ENCODE results near the gene ZNF592.

ZNF592 gene

GRCh38 chr15:84805221-84805620 is 56.8 kb downstream of the ZNF592 start:
- DNase-seq (ENCODE audit: low read depth in 3 of 3) = no peak

GRCh38 chr15:84807228-84807627 is 58.8 kb downstream of the ZNF592 start:
- no peak for DNase-seq (ENCODE audit: low read depth in 3 of 3)

- no peak for DNase-seq (ENCODE audit: low read depth in 3 of 3)
These were observed 61.9 kb downstream of the ZNF592 start for GRCh38 chr15:84810073-84810840.

- no peak for DNase-seq (ENCODE audit: low read depth in 3 of 3)
These were observed 62.8 kb downstream of the ZNF592 start for GRCh38 chr15:84811151-84811550.

- no peak for DNase-seq (ENCODE audit: low read depth in 3 of 3)
These were observed 63.4 kb downstream of the ZNF592 start for GRCh38 chr15:84811828-84812227.

GRCh38 chr15:84812842-84813241 is 64.5 kb downstream of the ZNF592 start:
- no peak for DNase-seq (ENCODE audit: low read depth in 3 of 3)

- DNase-seq (ENCODE audit: low read depth in 3 of 3) = no peak
These were observed 65.0 kb downstream of the ZNF592 start for GRCh38 chr15:84813435-84813834.

GRCh38 chr15:84813931-84814330 is 65.5 kb downstream of the ZNF592 start:
- no peak for DNase-seq (ENCODE audit: low read depth in 3 of 3)

- no peak for DNase-seq (ENCODE audit: low read depth in 3 of 3)
These were observed 66.5 kb downstream of the ZNF592 start for GRCh38 chr15:84814916-84815315.

- DNase-seq (ENCODE audit: low read depth in 3 of 3) = no peak
These were observed 68.5 kb downstream of the ZNF592 start, which contains the start of gene ALPK3 for GRCh38 chr15:84816694-84817465. TSS of gene ALPK3 (plus strand) at chr15:84817356. CDS start at chr15:84817453, 97 bp downstream.

GRCh38 chr15:84817466-84818081 is 69.2 kb downstream of the ZNF592 start:
- no peak for DNase-seq (ENCODE audit: low read depth in 3 of 3)

GRCh38 chr15:84818261-84819131 is 70.1 kb downstream of the ZNF592 start:
- no peak for DNase-seq (ENCODE audit: low read depth in 3 of 3)

- DNase-seq (ENCODE audit: low read depth in 3 of 3) = no peak
These were observed 70.9 kb downstream of the ZNF592 start for GRCh38 chr15:84819291-84819768.

GRCh38 chr15:84819791-84820190 is 71.4 kb downstream of the ZNF592 start:
- DNase-seq (ENCODE audit: low read depth in 3 of 3) = no peak

- no peak for DNase-seq (ENCODE audit: low read depth in 3 of 3)
These were observed 73.2 kb downstream of the ZNF592 start for GRCh38 chr15:84821501-84822021.

- DNase-seq (ENCODE audit: low read depth in 3 of 3) = no peak
These were observed 74.4 kb downstream of the ZNF592 start for GRCh38 chr15:84822653-84823281.

- no peak for DNase-seq (ENCODE audit: low read depth in 3 of 3)
These were observed 75.0 kb downstream of the ZNF592 start for GRCh38 chr15:84823282-84823878.

GRCh38 chr15:84824260-84825007 is 76.0 kb downstream of the ZNF592 start:
- DNase-seq (ENCODE audit: low read depth in 3 of 3) = no peak

GRCh38 chr15:84826369-84826823 is 78.0 kb downstream of the ZNF592 start:
- DNase-seq (ENCODE audit: low read depth in 3 of 3) = no peak

All from stimulated activated CD4-positive, alpha-beta T cell treated with anti-CD3 and anti-CD28 coated beads, TNF-alpha, amount 100 ng/mL, for 24 hours (primary cell).